B cell (primary cell): ENCODE measurements around the gene RIMBP2. TPM values are rescaled to one million over a fixed set of nuclear protein-coding genes. Genes with fewer than 3 reads are reported as not detected.

Experiments
- ATAC-seq: fragments of 200-7000 bp; cut with Tn5 transposase; one replicate; pipeline ENCODE4 v1.10.0; 2021; ENCODE audit warnings: low read depth, mild to moderate bottlenecking, moderate number of reproducible peaks, moderate library complexity
- CTCF ChIA-PET: fragments of 350-600 bp; sonication (Branson Sonifier 250); formaldehyde crosslinking; loops from one replicate; lab custom pipeline; 2021; ENCODE audit warnings: antibody characterized with exemption, inconsistent platforms; lab: Charles Lee
- POLR2A ChIA-PET: fragments of 350-600 bp; sonication (Branson Sonifier 250); formaldehyde crosslinking; loops from one replicate; lab custom pipeline; 2021; ENCODE audit warnings: antibody characterized with exemption; lab: Charles Lee
- DNase-seq: peaks from one replicate; pipeline ENCODE4 v3.0.0; 2013
- H2AFZ ChIP-seq: 2 replicates; pipeline ENCODE4 v1.6.1; 2012; ENCODE audit warnings: mild to moderate bottlenecking, low read depth, low read length; ENCODE audit not compliant: insufficient read depth, poor library complexity, severe bottlenecking
- H3K27ac ChIP-seq, 2 donors: 1 replicate in 1 of 2; 2 replicates in 1 of 2; pipeline ENCODE4 v1.5.1; 2012 to 2013; ENCODE audit warnings: low read length in 2 of 2, mild to moderate bottlenecking in 2 of 2, moderate library complexity in 1 of 2
- H3K27me3 ChIP-seq, 4 experiments: fragments of 200-600 bp in 1 of 4; sonication (generic) in 1 of 4; replicated peaks in 1 of 4; 1 replicate in 2 of 4; 2 replicates in 2 of 4; pipeline versions ENCODE4 v1.6.1 to v1.7.0; 2013 to 2016; ENCODE audit warnings: low read length in 3 of 4, mild to moderate bottlenecking in 2 of 4, mixed read lengths in 1 of 4, moderate library complexity in 1 of 4; ENCODE audit not compliant: insufficient read depth in 4 of 4, control insufficient read depth in 3 of 4; ENCODE audit errors: control extremely low read depth in 1 of 4
- H3K36me3 ChIP-seq, 2 experiments: replicated peaks in 1 of 2; 1 replicate in 1 of 2; 2 replicates in 1 of 2; pipeline versions ENCODE4 v1.6.1 to v1.7.1; 2013; ENCODE audit warnings: low read length in 1 of 2; ENCODE audit not compliant: insufficient read depth in 2 of 2, control insufficient read depth in 1 of 2; ENCODE audit errors: control extremely low read depth in 1 of 2, extremely low read depth in 1 of 2
- H3K4me1 ChIP-seq, 2 donors: fragments of 200-600 bp in 1 of 2; sonication (generic) in 1 of 2; 1 replicate in 1 of 2; 2 replicates in 1 of 2; pipeline versions ENCODE4 v1.5.1 to v1.6.1; 2013 to 2017; ENCODE audit warnings: low read length in 2 of 2; ENCODE audit not compliant: control insufficient read depth in 2 of 2, insufficient read depth in 2 of 2
- H3K4me2 ChIP-seq: replicated peaks from 2 replicates; pipeline ENCODE3; 2012; ENCODE audit warnings: mild to moderate bottlenecking, low read depth, low read length; ENCODE audit not compliant: poor library complexity, severe bottlenecking
- H3K4me3 ChIP-seq, 5 experiments: fragments of 200-600 bp in 1 of 5; sonication (generic) in 1 of 5; 1 replicate in 3 of 5; 2 replicates in 2 of 5; pipeline versions ENCODE4 v1.5.1 to v1.7.0; 2011 to 2016; ENCODE audit warnings: low read length in 4 of 5, mild to moderate bottlenecking in 4 of 5, low read depth in 2 of 5, control low read depth in 1 of 5, moderate library complexity in 1 of 5; ENCODE audit not compliant: insufficient read depth in 1 of 5; ENCODE audit errors: control extremely low read depth in 1 of 5, extremely low read depth in 1 of 5
- H3K79me2 ChIP-seq: fragments of 200-600 bp; sonication (generic); one replicate; pipeline ENCODE4 v1.6.0; 2016; ENCODE audit warnings: low read length; ENCODE audit not compliant: control insufficient read depth, insufficient read depth
- H3K9ac ChIP-seq: fragments of 200-600 bp; sonication (generic); 2 replicates; pipeline ENCODE4 v1.6.1; 2017; ENCODE audit warnings: mild to moderate bottlenecking, low read length, moderate library complexity
- H3K9me3 ChIP-seq, 3 donors: one replicate each; pipeline versions ENCODE4 v1.6.1 to v1.7.1; 2013; ENCODE audit warnings: low read length in 2 of 3; ENCODE audit not compliant: control insufficient read depth in 2 of 3, insufficient read depth in 1 of 3; ENCODE audit errors: control extremely low read depth in 1 of 3
- H4K20me1 ChIP-seq: 2 replicates; pipeline ENCODE4 v1.6.0; 2012; ENCODE audit warnings: mild to moderate bottlenecking, low read length; ENCODE audit not compliant: insufficient read depth, control insufficient read depth, poor library complexity, severe bottlenecking
- H3K27ac Mint-ChIP-seq: one replicate; pipeline ENCODE4 v1.8.0; 2021; ENCODE audit warnings: mixed read lengths
- H3K27me3 Mint-ChIP-seq: one replicate; pipeline ENCODE4 v1.8.0; 2021; ENCODE audit warnings: mixed read lengths
- H3K4me1 Mint-ChIP-seq: one replicate; pipeline ENCODE4 v1.8.0; 2021; ENCODE audit warnings: mixed read lengths
- H3K4me3 Mint-ChIP-seq: one replicate; pipeline ENCODE4 v1.8.0; 2021; ENCODE audit warnings: mixed read lengths
- H3K9me3 Mint-ChIP-seq: one replicate; pipeline ENCODE4 v1.8.0; 2022; ENCODE audit warnings: mixed read lengths; ENCODE audit not compliant: insufficient read depth
- CTCF ChIP-seq: fragments of 200-600 bp; IDR thresholded peaks from one replicate; pipeline ENCODE4 v1.8.0; 2022; ENCODE audit warnings: antibody characterized with exemption, mild to moderate bottlenecking
- EZH2 ChIP-seq: IDR thresholded peaks from 2 replicates; pipeline ENCODE4 v1.6.1; 2012; ENCODE audit warnings: borderline replicate concordance, low read depth, mild to moderate bottlenecking, moderate library complexity, low read length; ENCODE audit not compliant: insufficient read depth, poor library complexity, severe bottlenecking
- WGBS: methylation state at CpG from one replicate; pipeline ENCODE4 v1.1.5; 2013; ENCODE audit warnings: missing lambda C conversion rate; ENCODE audit not compliant: insufficient coverage; 5-methylcytosine and 5-hydroxymethylcytosine counted together
- intact Hi-C: fragments of 100-400 bp; cut with micrococcal nuclease; formaldehyde crosslinking; loops from one replicate; pipeline ENCODE4 v1.10.0; 2022
- polyA plus RNA-seq: library from polyadenylated mRNA; depleted of rRNA; stranded (reverse); fragments of >200 nt; gene quantifications from 2 replicates; pipeline ENCODE4 v1.2.3, GENCODE V29; 2012
- total RNA-seq, 2 donors: library from RNA; stranded (reverse); fragments of 120-200 nt in 1 of 2; gene quantifications; 1 replicate in 1 of 2; 2 replicates in 1 of 2; pipeline versions ENCODE4 v1.2.3 to v1.2.4, GENCODE V29; 2013 to 2022

Gene RIMBP2
- total and polyA plus RNA-seq, 2 donors (not counting 1 experiment from before 2014, with no cell fraction given) = not detected

DNA sequence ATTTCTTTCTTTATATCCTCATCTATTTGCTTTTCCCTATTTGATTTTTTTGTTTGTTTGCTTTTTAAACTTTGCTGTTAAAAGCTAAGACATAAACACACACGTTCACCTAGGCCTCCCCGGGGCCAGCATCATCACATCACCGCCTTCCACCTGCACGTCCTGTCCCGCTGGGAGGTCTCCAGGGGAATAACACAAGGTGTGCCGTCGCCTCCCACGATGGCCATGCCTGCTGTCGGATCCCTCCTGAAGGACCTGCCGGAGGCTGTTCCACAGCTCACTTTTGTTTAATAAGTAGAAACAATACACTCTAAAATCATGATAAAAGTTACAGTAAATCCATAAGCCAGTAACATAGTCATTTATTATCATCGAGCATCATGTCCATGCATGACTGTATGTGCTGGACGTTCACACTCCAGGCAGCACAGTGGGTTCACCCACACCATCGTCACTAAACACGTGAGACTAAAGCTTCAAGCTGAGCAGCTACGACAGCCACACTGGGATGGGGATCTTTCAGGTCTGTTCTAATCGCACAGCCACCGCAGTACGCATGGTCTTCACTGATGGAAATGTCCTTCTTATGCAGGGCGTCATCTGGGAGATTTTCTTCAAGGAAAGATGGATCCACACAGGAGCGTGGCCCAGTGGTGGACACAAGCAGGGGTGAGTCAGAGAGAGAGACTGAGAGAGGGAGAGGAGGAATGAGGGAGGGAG is 3.6 kb downstream of the RIMBP2 start:
- Mint-ChIP-seq H3K4me1 (no peaks in the 10 kb centered on the region), H3K9me3 (peaks cover 2% of the 10 kb centered on the region), H3K27me3 (peaks cover 41% of the 10 kb centered on the region), H3K4me3 (no peak overlapping the region), H3K27ac (no peak overlapping the region)
- H2AFZ ChIP-seq = no peak overlapping the region
- DNase-seq (no peak), ATAC-seq (no peak)
- H4K20me1 ChIP-seq = no peaks in the 10 kb centered on the region
- no peak overlapping the region for H3K27ac ChIP-seq
- H3K9ac ChIP-seq = no peak overlapping the region
- H3K9me3 ChIP-seq = peaks cover 0 to 15% (median 0%) of the 10 kb centered on the region in 3 donors
- H3K4me2 ChIP-seq = no peak overlapping the region
- no peak for TF ChIP-seq CTCF
- TF ChIP-seq EZH2 = no peak
- H3K4me3 ChIP-seq = no peak overlapping the region
- H3K27me3 ChIP-seq = peaks cover 0 to 33% (median 6%) of the 10 kb centered on the region in 4 experiments
- no peaks in the 10 kb centered on the region for H3K79me2 ChIP-seq
- POLR2A ChIA-PET = no interaction called here
- H3K4me1 ChIP-seq = peaks cover 6 to 8% of the 10 kb centered on the region in 2 donors
- CTCF ChIA-PET = no interaction called here
- no peaks in the 10 kb centered on the region for H3K36me3 ChIP-seq
- intact Hi-C loops = no loop called here
- WGBS = 88% methylated on average over 15 of the region's 20 CpGs

DNA sequence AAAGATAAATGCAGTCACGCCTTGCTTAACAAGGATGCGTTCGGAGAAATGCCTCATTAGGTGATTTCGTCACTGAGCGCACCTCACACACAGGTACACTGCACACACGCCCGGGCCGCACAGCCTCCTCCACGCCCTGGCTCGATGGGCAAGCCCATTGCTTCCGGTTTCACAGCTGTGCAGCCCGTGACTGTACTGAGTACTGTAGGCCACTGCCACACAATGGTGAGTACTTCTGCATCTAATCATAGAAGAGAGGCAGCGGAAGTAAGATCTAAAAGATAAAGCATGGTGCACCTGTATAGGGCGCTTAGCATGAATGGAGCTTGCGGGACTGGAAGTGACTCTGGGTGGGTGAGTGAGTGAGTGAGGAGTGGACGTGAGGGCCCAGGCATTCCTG is 4.3 kb downstream of the RIMBP2 start:
- Histone ChIP-seq H3K27ac (no peak overlapping the region), H3K4me2 (no peak overlapping the region), H3K9me3 (peaks cover 0 to 16% (median 0%) of the 10 kb centered on the region in 3 donors), H3K9ac (no peak overlapping the region), H3K79me2 (no peaks in the 10 kb centered on the region), H3K27me3 (peaks cover 0 to 29% (median 4%) of the 10 kb centered on the region in 4 experiments), H4K20me1 (no peaks in the 10 kb centered on the region), H2AFZ (no peak overlapping the region), H3K4me3 (no peak overlapping the region), H3K36me3 (no peaks in the 10 kb centered on the region), H3K4me1 (peaks cover 6 to 8% of the 10 kb centered on the region in 2 donors)
- ChIA-PET CTCF (no interaction called here), POLR2A (no interaction called here)
- Mint-ChIP-seq H3K27ac (no peak overlapping the region), H3K27me3 (peaks cover 41% of the 10 kb centered on the region), H3K4me1 (no peaks in the 10 kb centered on the region), H3K9me3 (peaks cover 2% of the 10 kb centered on the region), H3K4me3 (no peak overlapping the region)
- 81% methylated on average over 15 of the region's 16 CpGs for WGBS
- no peak for ATAC-seq
- no peak for TF ChIP-seq CTCF
- TF ChIP-seq EZH2 = no peak
- no peak for DNase-seq
- intact Hi-C loops = no loop called here
